ENCODE measurements around the gene PSAP. TPM values are rescaled to one million over a fixed set of nuclear protein-coding genes. Genes with fewer than 3 reads are reported as not detected.

Gene PSAP
- total and polyA plus RNA-seq, 4 donors, result 496 to 1,828 (median 1,097) TPM

- 79 to 87% methylated on average over 7 of the region's 7 CpGs for WGBS, 2 donors
- H3K9me3 ChIP-seq (ENCODE audit: control insufficient read depth in 4 of 4, insufficient read depth in 3 of 4, low read length in 3 of 4), result peaks cover 0 to 3% (median 0%) of the 10 kb centered on the region in 4 donors
- H3K27ac ChIP-seq (ENCODE audit: low read depth in 1 of 2, low read length in 1 of 2), result no peak overlapping the region
- no peak overlapping the region for H3K9ac ChIP-seq (ENCODE audit: insufficient read depth in 1 of 2, low read length in 2 of 2)
- no peaks in the 10 kb centered on the region for H3K36me3 ChIP-seq (ENCODE audit: control insufficient read depth in 4 of 4, insufficient read depth in 4 of 4, low read length in 4 of 4)
- ATAC-seq (ENCODE audit: insufficient read depth, low FRiP score), result no peak
- H3K27me3 ChIP-seq (ENCODE audit: control insufficient read depth in 3 of 3, insufficient read depth in 3 of 3, low read length in 2 of 3), result no peaks in the 10 kb centered on the region
- no peaks in the 10 kb centered on the region for H3K4me1 ChIP-seq (ENCODE audit: control insufficient read depth in 5 of 5, insufficient read depth in 5 of 5, low read length in 5 of 5)
- H3K4me3 ChIP-seq, result no peak overlapping the region
- DNase-seq, result no peak
- TF ChIP-seq, protein P1, sequence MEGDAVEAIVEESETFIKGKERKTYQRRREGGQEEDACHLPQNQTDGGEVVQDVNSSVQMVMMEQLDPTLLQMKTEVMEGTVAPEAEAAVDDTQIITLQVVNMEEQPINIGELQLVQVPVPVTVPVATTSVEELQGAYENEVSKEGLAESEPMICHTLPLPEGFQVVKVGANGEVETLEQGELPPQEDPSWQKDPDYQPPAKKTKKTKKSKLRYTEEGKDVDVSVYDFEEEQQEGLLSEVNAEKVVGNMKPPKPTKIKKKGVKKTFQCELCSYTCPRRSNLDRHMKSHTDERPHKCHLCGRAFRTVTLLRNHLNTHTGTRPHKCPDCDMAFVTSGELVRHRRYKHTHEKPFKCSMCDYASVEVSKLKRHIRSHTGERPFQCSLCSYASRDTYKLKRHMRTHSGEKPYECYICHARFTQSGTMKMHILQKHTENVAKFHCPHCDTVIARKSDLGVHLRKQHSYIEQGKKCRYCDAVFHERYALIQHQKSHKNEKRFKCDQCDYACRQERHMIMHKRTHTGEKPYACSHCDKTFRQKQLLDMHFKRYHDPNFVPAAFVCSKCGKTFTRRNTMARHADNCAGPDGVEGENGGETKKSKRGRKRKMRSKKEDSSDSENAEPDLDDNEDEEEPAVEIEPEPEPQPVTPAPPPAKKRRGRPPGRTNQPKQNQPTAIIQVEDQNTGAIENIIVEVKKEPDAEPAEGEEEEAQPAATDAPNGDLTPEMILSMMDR (IDR thresholded peaks at IDR 0.05; ENCODE audit: control extremely low read depth, extremely low read depth), result no peak
These were observed 54.2 kb downstream of the PSAP start for GRCh38 chr10:71796749-71797405.

GRCh38 chr10:71795248-71795647 lies 55.8 kb downstream of the PSAP start:
- ATAC-seq (ENCODE audit: insufficient read depth, low FRiP score), result no peak
- WGBS, 2 donors, result 18 to 31% methylated on average over 2 of the region's 2 CpGs
- H3K27me3 ChIP-seq (ENCODE audit: control insufficient read depth in 3 of 3, insufficient read depth in 3 of 3, low read length in 2 of 3), result no peaks in the 10 kb centered on the region
- TF ChIP-seq, protein P1 (IDR thresholded peaks at IDR 0.05; ENCODE audit: control extremely low read depth, extremely low read depth), result no peak
- peak; percentile 42 to 74 (median 55) for DNase-seq
- no peaks in the 10 kb centered on the region for H3K36me3 ChIP-seq (ENCODE audit: control insufficient read depth in 4 of 4, insufficient read depth in 4 of 4, low read length in 4 of 4)
- H3K27ac ChIP-seq (ENCODE audit: low read depth in 1 of 2, low read length in 1 of 2), result no peak overlapping the region
- H3K9me3 ChIP-seq (ENCODE audit: control insufficient read depth in 4 of 4, insufficient read depth in 3 of 4, low read length in 3 of 4), result peaks cover 0 to 3% (median 0%) of the 10 kb centered on the region in 4 donors
- H3K4me1 ChIP-seq (ENCODE audit: control insufficient read depth in 5 of 5, insufficient read depth in 5 of 5, low read length in 5 of 5), result no peaks in the 10 kb centered on the region
- no peak overlapping the region for H3K4me3 ChIP-seq
- H3K9ac ChIP-seq (ENCODE audit: insufficient read depth in 1 of 2, low read length in 2 of 2), result no peak overlapping the region

- ATAC-seq (ENCODE audit: insufficient read depth, low FRiP score), result no peak
These were observed 60.2 kb downstream of the PSAP start for GRCh38 chr10:71790749-71791440.

More at GRCh38 chr10:71790749-71791440, 60.2 kb downstream of the PSAP start:
- TF ChIP-seq, protein P1 (IDR thresholded peaks at IDR 0.05; ENCODE audit: control extremely low read depth, extremely low read depth), result no peak
- Histone ChIP-seq H3K36me3 (ENCODE audit: control insufficient read depth in 4 of 4, insufficient read depth in 4 of 4, low read length in 4 of 4) (no peaks in the 10 kb centered on the region), H3K9me3 (ENCODE audit: control insufficient read depth in 4 of 4, insufficient read depth in 3 of 4, low read length in 3 of 4) (no peaks in the 10 kb centered on the region), H3K27ac (ENCODE audit: low read depth in 1 of 2, low read length in 1 of 2) (no peak overlapping the region), H3K27me3 (ENCODE audit: control insufficient read depth in 3 of 3, insufficient read depth in 3 of 3, low read length in 2 of 3) (no peaks in the 10 kb centered on the region), H3K4me1 (ENCODE audit: control insufficient read depth in 5 of 5, insufficient read depth in 5 of 5, low read length in 5 of 5) (no peaks in the 10 kb centered on the region), H3K4me3 (no peak overlapping the region), H3K9ac (ENCODE audit: insufficient read depth in 1 of 2, low read length in 2 of 2) (no peak overlapping the region)
- 80% methylated on average over 17 of the region's 17 CpGs for WGBS, 2 donors
- DNase-seq, result no peak
